GM12878 (cell line): ENCODE measurements around the gene N4BP2L1. TPM values are rescaled to one million over a fixed set of nuclear protein-coding genes. Genes with fewer than 3 reads are reported as not detected.
A peak's percentile ranks its signal among the peaks of the same experiment; 100 is the strongest.

Experiments
- ATAC-seq: fragments of 200-7000 bp; cut with Tn5 transposase; 3 replicates; pipeline ENCODE4 v1.9.1; 2020; ENCODE audit warnings: mild to moderate bottlenecking, moderate library complexity
- BruUV-seq: library from RNA; stranded (reverse); fragments of 400-500 nt; replicated peaks from 2 replicates; lab custom pipeline; 2021; lab: Mats Ljungman, UMichigan
- CTCF ChIA-PET: fragments of 300-600 bp; sonication (Branson Sonifier 250); formaldehyde crosslinking; extraction: SDS; loops from one replicate; lab custom pipeline; 2021; ENCODE audit warnings: inconsistent platforms; lab: Yijun Ruan, JAX
- POLR2A ChIA-PET: fragments of 350-600 bp; formaldehyde crosslinking; extraction: SDS; loops from one replicate; lab custom pipeline; 2021; ENCODE audit warnings: inconsistent platforms; lab: Charles Lee
- RAD21 ChIA-PET: fragments of 300-600 bp; sonication (Branson Sonifier 250); formaldehyde crosslinking; loops from one replicate; lab custom pipeline; 2023; ENCODE audit warnings: antibody characterized with exemption; ENCODE audit not compliant: unreplicated experiment; lab: Charles Lee
- SMC1A ChIA-PET: fragments of 300-600 bp; sonication (Branson Sonifier 250); formaldehyde crosslinking; loops from one replicate; lab custom pipeline; 2023; ENCODE audit not compliant: unreplicated experiment, uncharacterized antibody; lab: Charles Lee
- DNase-seq: peaks from one replicate; pipeline ENCODE4 v3.0.0-alpha.2; 2011; ENCODE audit warnings: low read depth, low spot score
- FAIRE-seq: peaks from 3 replicates; lab custom pipeline; 2011; peaks lifted over from hg19 to GRCh38; lab: Jason Lieb, UNC
- H2AFZ ChIP-seq: 2 replicates; pipeline ENCODE4 v1.6.0; 2011; ENCODE audit warnings: low read depth, low read length, control low read depth; ENCODE audit not compliant: control insufficient read depth
- H3K27ac ChIP-seq: 2 replicates; pipeline ENCODE4 v1.5.1; 2011; ENCODE audit warnings: control low read depth; ENCODE audit not compliant: control insufficient read depth, insufficient read depth
- H3K27me3 ChIP-seq, 2 experiments: replicated peaks in 1 of 2; 2 replicates each; pipeline versions ENCODE4 v1.6.0 to v1.6.1; 2011; ENCODE audit warnings: low read length in 1 of 2; ENCODE audit not compliant: control insufficient read depth in 2 of 2, insufficient read depth in 2 of 2
- H3K36me3 ChIP-seq, 2 experiments: 2 replicates each; pipeline ENCODE4 v1.5.1; 2011; ENCODE audit warnings: low read length in 1 of 2; ENCODE audit not compliant: control insufficient read depth in 2 of 2, insufficient read depth in 2 of 2
- H3K4me1 ChIP-seq: 2 replicates; pipeline ENCODE4 v1.6.1; 2011; ENCODE audit warnings: mild to moderate bottlenecking, low read length, moderate library complexity, mixed read lengths; ENCODE audit not compliant: control insufficient read depth, insufficient read depth
- H3K4me2 ChIP-seq: 2 replicates; pipeline ENCODE4 v1.6.0; 2011; ENCODE audit warnings: control low read depth; ENCODE audit not compliant: control insufficient read depth, insufficient read depth
- H3K4me3 ChIP-seq: fragments of 200-600 bp; sonication (generic); 2 replicates; pipeline ENCODE4 v1.5.1; 2016
- H3K79me2 ChIP-seq: 2 replicates; pipeline ENCODE4 v1.6.0; 2011; ENCODE audit warnings: low read length; ENCODE audit not compliant: control insufficient read depth, insufficient read depth
- H3K9ac ChIP-seq: 2 replicates; pipeline ENCODE4 v1.8.0; 2011; ENCODE audit warnings: low read length, control low read depth, mixed read lengths; ENCODE audit not compliant: control insufficient read depth, insufficient read depth
- H3K9me3 ChIP-seq: replicated peaks from 3 replicates; pipeline ENCODE4 v1.5.1; 2011; ENCODE audit warnings: mild to moderate bottlenecking, low read length; ENCODE audit not compliant: control insufficient read depth, insufficient read depth
- H4K20me1 ChIP-seq: 2 replicates; pipeline ENCODE4 v1.6.0; 2011; ENCODE audit not compliant: control insufficient read depth, insufficient read depth
- BACH1 ChIP-seq: fragments of 450-650 bp; IDR thresholded peaks from 2 replicates; pipeline ENCODE4 v1.6.1; 2017; ENCODE audit warnings: mild to moderate bottlenecking, borderline replicate concordance
- BCLAF1 ChIP-seq: fragments of 450-650 bp; IDR thresholded peaks from 2 replicates; pipeline ENCODE4 v1.6.1; 2017; ENCODE audit warnings: antibody characterized with exemption, mild to moderate bottlenecking, moderate library complexity
- EED ChIP-seq: sonication (generic); IDR thresholded peaks from 2 replicates; pipeline ENCODE4 v1.6.1; 2016; ENCODE audit warnings: antibody characterized with exemption, low read depth
- ELK1 ChIP-seq: IDR thresholded peaks from 2 replicates; pipeline ENCODE4 v1.6.1; 2012; ENCODE audit warnings: low read depth, low read length, improper control_type of control experiment
- ESRRA ChIP-seq: IDR thresholded peaks from 2 replicates; pipeline ENCODE4 v1.6.1; 2012; ENCODE audit warnings: mild to moderate bottlenecking, low read length, improper control_type of control experiment
- HDAC2 ChIP-seq: fragments of 200-600 bp; sonication (generic); IDR thresholded peaks from 2 replicates; pipeline ENCODE4 v1.6.1; 2017
- HDGF ChIP-seq: fragments of 450-650 bp; IDR thresholded peaks from 2 replicates; pipeline ENCODE4 v1.6.1; 2016; ENCODE audit warnings: antibody characterized with exemption
- JUND ChIP-seq: IDR thresholded peaks from 2 replicates; pipeline ENCODE4 v1.6.1; 2012; ENCODE audit warnings: low read depth, mild to moderate bottlenecking, low read length, improper control_type of control experiment, moderate library complexity
- KAT2A ChIP-seq: conservative IDR thresholded peaks from 2 replicates; pipeline ENCODE4 v1.6.1; 2011; ENCODE audit warnings: low read depth, low read length; ENCODE audit not compliant: control insufficient read depth
- LARP7 ChIP-seq: fragments of 450-650 bp; IDR thresholded peaks from 2 replicates; pipeline ENCODE4 v1.6.1; 2017; ENCODE audit warnings: mild to moderate bottlenecking
- MYC ChIP-seq: IDR thresholded peaks from 2 replicates; pipeline ENCODE4 v1.6.1; 2011; ENCODE audit warnings: mild to moderate bottlenecking, low read length, moderate library complexity, inconsistent platforms; ENCODE audit not compliant: insufficient read depth, insufficient replicate concordance, insufficient read length, severe bottlenecking
- NFXL1 ChIP-seq: fragments of 450-650 bp; IDR thresholded peaks from 2 replicates; pipeline ENCODE4 v1.6.1; 2017; ENCODE audit warnings: antibody characterized with exemption, mild to moderate bottlenecking, borderline replicate concordance
- PAX5 ChIP-seq: IDR thresholded peaks from 2 replicates; pipeline ENCODE4 v1.6.1; 2011; ENCODE audit warnings: low read depth, low read length, borderline replicate concordance
- SPI1 ChIP-seq: IDR thresholded peaks from 2 replicates; pipeline ENCODE4 v1.6.1; 2011; ENCODE audit warnings: low read depth, mild to moderate bottlenecking, low read length, moderate library complexity, borderline replicate concordance; ENCODE audit not compliant: insufficient read depth
- SUPT20H ChIP-seq: IDR thresholded peaks from 2 replicates; pipeline ENCODE4 v1.6.1; 2011; ENCODE audit warnings: low read depth, mild to moderate bottlenecking, low read length, moderate library complexity, borderline replicate concordance; ENCODE audit not compliant: control insufficient read depth
- TCF3 ChIP-seq: IDR thresholded peaks from 2 replicates; pipeline ENCODE4 v1.6.1; 2012; ENCODE audit warnings: low read depth, mild to moderate bottlenecking, low read length, borderline replicate concordance; ENCODE audit not compliant: insufficient read depth
- TCF7 ChIP-seq: IDR thresholded peaks from 2 replicates; pipeline ENCODE4 v1.6.1; 2014; ENCODE audit warnings: antibody characterized with exemption, borderline replicate concordance
- WRNIP1 ChIP-seq: IDR thresholded peaks from 2 replicates; pipeline ENCODE4 v1.6.1; 2011; ENCODE audit warnings: low read depth, low read length, improper control_type of control experiment, borderline replicate concordance
- ZNF217 ChIP-seq: fragments of 450-650 bp; IDR thresholded peaks from 2 replicates; pipeline ENCODE4 v1.6.1; 2017; ENCODE audit warnings: antibody characterized with exemption, mild to moderate bottlenecking
- WGBS: methylation state at CpG from one replicate; pipeline ENCODE4 v1.1.6; 2016; ENCODE audit warnings: low lambda C conversion rate; ENCODE audit not compliant: insufficient replicate concordance, insufficient coverage; ENCODE audit errors: missing lambda C conversion rate; 5-methylcytosine and 5-hydroxymethylcytosine counted together
- in situ Hi-C: fragments of 300-500 bp; cut with MboI; formaldehyde crosslinking; loops from 9 replicates; pipeline ENCODE4 v1.14.3; 2018; ENCODE audit warnings: mixed read lengths
- intact Hi-C: fragments of 100-400 bp; cut with micrococcal nuclease; formaldehyde crosslinking; loops from one replicate; pipeline ENCODE4 v1.14.2; 2022; ENCODE audit not compliant: unreplicated experiment
- polyA plus RNA-seq, 11 experiments: library from polyadenylated mRNA; depleted of rRNA in 4 of 11; unstranded in 6 of 11; stranded (reverse) in 5 of 11; fragments of >200 nt; fragmentation: Nextera tagmentation in 4 of 11; fragmentation: Illumina TruSeq in 1 of 11; extraction: Ambion mirVana in 4 of 11; extraction: Trizol in 1 of 11; gene quantifications; 1 replicate in 1 of 11; 2 replicates in 10 of 11; pipeline versions ENCODE4 v1.2.1 to v1.2.3, GENCODE V29; 2011 to 2016; ENCODE audit warnings: inconsistent platforms in 2 of 11, missing spikeins in 2 of 11, low read depth in 1 of 11
- total RNA-seq, 4 experiments: library from RNA; depleted of rRNA in 3 of 4; stranded (reverse); fragments of >200 nt in 3 of 4; fragmentation: Illumina TruSeq in 1 of 4; extraction: Trizol in 1 of 4; gene quantifications; 2 replicates each; pipeline versions ENCODE4 v1.2.1 to v1.2.3, GENCODE V29; 2013 to 2021

The N4BP2L1 gene
- total and polyA plus RNA-seq, 10 of the 15 experiments (the other 5 are each of a cell fraction or from before 2014, with no cell fraction given): 3.3 to 42.5 (median 16.2) TPM

- in situ Hi-C loops: loop anchor here (25.0 kb wide), 1 partner anchor 1111 kb away; no protein-coding TSS in a partner anchor
- peak overlapping the region; percentile 98 for H3K27ac ChIP-seq
- ChIA-PET POLR2A (interaction anchor here (1.2 to 2.5 kb wide), 2 partner anchors 10 to 111 kb away, joined by 3 to 16 read pairs; partner anchors contain the start of genes BRCA2 and ZAR1L), SMC1A (interaction anchor here (1.0 to 4.0 kb wide), 6 partner anchors 12 to 111 kb away, joined by 3 to 25 read pairs (median 4); partner anchors contain the start of genes BRCA2 and ZAR1L), CTCF (interaction anchor here (2.2 to 5.5 kb wide), 2 partner anchors 16 to 112 kb away, joined by 8 to 22 read pairs; partner anchors contain the start of genes BRCA2 and ZAR1L), RAD21 (interaction anchor here (2.1 kb wide), 1 partner anchor 111 kb away, joined by 8 read pairs; the partner anchor contains the start of genes BRCA2 and ZAR1L)
- under 1% methylated on average over 19 of the region's 19 CpGs for WGBS
- intact Hi-C loops: loop anchor here (5.0 to 10.0 kb wide), 2 partner anchors 109 to 778 kb away; partner anchors contain the start of genes BRCA2 and ZAR1L
- peaks cover 58% of the 10 kb centered on the region for H3K79me2 ChIP-seq
- no peaks in the 10 kb centered on the region for H4K20me1 ChIP-seq
- H3K9me3 ChIP-seq: peaks cover 6% of the 10 kb centered on the region; the same call in 2 of the 3 replicates
- ATAC-seq (peak; percentile 60), FAIRE-seq (peak; percentile 88), DNase-seq (peak; percentile 73)
- peak overlapping the region; percentile 93 for H3K9ac ChIP-seq
- H3K4me1 ChIP-seq: peaks cover 17% of the 10 kb centered on the region
- peak overlapping the region; percentile 95 for H3K4me2 ChIP-seq
- H3K27me3 ChIP-seq: no peaks in the 10 kb centered on the region
- TSS peak; percentile 45 for BruUV-seq
- peak overlapping the region; percentile 94 for H3K4me3 ChIP-seq
- H2AFZ ChIP-seq: peak overlapping the region; percentile 79
- peaks cover 0 to 11% of the 10 kb centered on the region in 2 experiments; a peak in 1 of 4 replicates for H3K36me3 ChIP-seq
- TF ChIP-seq JUND (no peak), LARP7 (0 out of 2 replicates have a peak, but pooled peaks have one; percentile 39), BACH1 (no peak), BCLAF1 (no peak), SUPT20H (no peak), KAT2A (no peak), NFXL1 (no peak), TCF7 (no peak), ELK1 (no peak), SPI1 (peak; percentile 66; the same call in 1 of the 2 replicates), MYC (no peak), HDGF (no peak), HDAC2 (no peak), ZNF217 (no peak), ESRRA (no peak), PAX5 (peak; percentile 25; the same call in 1 of the 2 replicates), EED (0 out of 2 replicates have a peak, but pooled peaks have one; percentile 6), WRNIP1 (no peak), TCF3 (no peak; the same call in 1 of the 2 replicates)
Measured at GRCh38 chr13:32426191-32426989, 1.5 kb downstream of the N4BP2L1 start.
